ENCODE results near the gene MAML2.

Gene MAML2

DNA sequence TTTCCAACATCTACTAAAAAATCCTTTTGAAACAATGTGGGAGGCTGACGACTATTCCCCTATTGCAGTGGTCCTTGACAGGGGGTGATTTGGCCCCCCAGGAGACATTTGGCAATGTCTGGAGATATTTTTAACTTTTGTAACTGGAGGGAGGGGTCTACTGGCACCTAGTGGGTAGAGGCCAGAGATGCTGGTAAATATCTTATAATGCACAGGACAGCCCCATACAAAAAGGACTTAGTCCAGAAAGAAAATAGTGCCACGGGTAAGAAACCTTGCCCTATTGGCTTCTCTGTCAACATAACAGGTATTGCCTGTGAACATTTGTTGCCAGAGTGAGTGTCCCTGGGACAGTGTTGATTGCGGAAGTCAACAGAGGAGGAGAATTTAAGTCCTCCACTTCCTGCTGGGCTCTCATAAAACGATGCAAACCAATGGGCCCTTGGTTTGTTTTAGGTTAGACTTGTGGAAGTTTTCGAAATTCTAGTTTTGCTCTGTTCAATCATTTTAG lies 101.6 kb downstream of the MAML2 start:
- no peak overlapping the region for H2AFZ ChIP-seq (ENCODE audit: low read depth, low read length)
- H3K9me3 ChIP-seq (ENCODE audit: low read length), result no peaks in the 10 kb centered on the region
- H3K27me3 ChIP-seq (ENCODE audit: insufficient read depth, low read length), result no peaks in the 10 kb centered on the region
- H3K4me3 ChIP-seq (ENCODE audit: low read length), result no peak overlapping the region
- peaks cover 36% of the 10 kb centered on the region for H3K4me1 ChIP-seq (ENCODE audit: insufficient read depth, low read length)
- no peaks in the 10 kb centered on the region for H3K36me3 ChIP-seq (ENCODE audit: insufficient read depth, low read length)

DNA sequence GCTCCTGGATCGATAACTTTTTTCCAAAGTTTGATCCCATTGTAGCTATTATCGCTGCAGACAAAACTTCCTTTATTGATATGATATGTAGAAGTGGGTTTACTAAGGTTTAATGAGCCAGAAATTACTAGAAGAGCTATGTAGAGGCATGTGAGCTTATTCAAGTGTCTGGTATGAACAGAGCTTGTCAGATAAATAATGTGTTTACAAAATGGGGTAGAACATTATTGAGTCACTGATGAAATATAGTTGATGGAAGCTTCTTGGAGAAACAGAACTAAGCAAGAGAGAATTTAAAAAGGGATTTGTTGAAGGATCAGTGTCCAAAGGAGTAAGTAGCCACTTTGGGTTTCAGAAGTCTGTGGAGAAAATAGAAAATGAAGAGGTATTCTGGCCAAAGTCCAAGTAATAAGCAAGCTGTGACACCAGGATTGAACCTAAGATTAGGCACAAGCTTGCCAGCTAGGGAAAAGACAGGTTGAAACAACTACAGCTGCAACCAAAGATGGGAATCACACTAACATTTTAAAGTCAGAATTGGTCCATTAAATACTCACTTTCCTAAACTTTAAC lies 104.3 kb downstream of the MAML2 start:
- no peaks in the 10 kb centered on the region for H3K27me3 ChIP-seq (ENCODE audit: insufficient read depth, low read length)
- no peak overlapping the region for H3K4me3 ChIP-seq (ENCODE audit: low read length)
- peaks cover 44% of the 10 kb centered on the region for H3K4me1 ChIP-seq (ENCODE audit: insufficient read depth, low read length)
- H3K36me3 ChIP-seq (ENCODE audit: insufficient read depth, low read length), result no peaks in the 10 kb centered on the region
- H2AFZ ChIP-seq (ENCODE audit: low read depth, low read length), result no peak overlapping the region
- no peaks in the 10 kb centered on the region for H3K9me3 ChIP-seq (ENCODE audit: low read length)

DNA sequence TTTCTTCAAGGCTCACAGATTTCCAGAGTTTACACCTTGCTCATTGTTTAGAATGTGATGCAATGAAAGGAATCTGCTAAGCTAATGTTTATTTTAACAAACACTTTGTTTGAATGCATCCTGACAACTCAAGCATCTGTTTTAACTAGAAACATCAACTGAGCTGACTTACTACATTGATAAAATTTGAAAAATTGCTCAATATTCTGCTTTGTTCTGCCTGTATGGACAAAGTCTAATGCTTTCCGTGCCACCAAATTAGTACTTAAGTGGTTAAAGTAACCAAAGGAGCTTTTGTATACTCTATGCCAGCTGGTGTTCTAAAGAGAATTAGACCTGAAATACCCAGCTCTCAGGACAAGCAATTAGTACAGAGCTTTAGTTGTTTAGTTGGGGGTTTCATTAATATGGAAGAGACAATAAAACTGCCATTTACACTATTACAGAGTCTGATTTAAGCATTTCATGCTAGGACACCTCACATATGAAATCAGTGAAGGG lies 105.2 kb downstream of the MAML2 start:
- H3K9me3 ChIP-seq (ENCODE audit: low read length), result no peaks in the 10 kb centered on the region
- H3K27me3 ChIP-seq (ENCODE audit: insufficient read depth, low read length), result no peaks in the 10 kb centered on the region
- H3K4me1 ChIP-seq (ENCODE audit: insufficient read depth, low read length), result peaks cover 39% of the 10 kb centered on the region
- H3K4me3 ChIP-seq (ENCODE audit: low read length), result no peak overlapping the region
- H2AFZ ChIP-seq (ENCODE audit: low read depth, low read length), result no peak overlapping the region
- H3K36me3 ChIP-seq (ENCODE audit: insufficient read depth, low read length), result no peaks in the 10 kb centered on the region

DNA sequence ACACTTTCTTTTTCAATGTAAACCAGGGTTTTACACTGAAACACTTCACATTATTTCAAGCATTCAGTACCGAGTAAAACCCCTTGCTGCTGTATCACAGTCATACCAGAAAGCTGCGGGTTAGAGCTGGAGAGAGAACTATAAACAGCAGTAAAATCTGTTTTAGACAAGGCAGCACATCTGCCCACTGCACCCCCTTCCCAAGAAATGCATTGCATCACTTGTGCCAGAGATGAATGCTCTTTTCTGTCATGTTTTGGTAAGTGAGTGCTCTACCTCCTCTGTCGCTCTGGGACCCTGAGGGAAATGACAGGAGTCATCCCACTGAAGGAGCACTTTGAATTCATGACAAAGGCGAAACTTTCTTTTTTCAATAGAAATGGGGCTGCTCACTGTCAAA lies 107.2 kb downstream of the MAML2 start:
- H2AFZ ChIP-seq (ENCODE audit: low read depth, low read length), result no peak overlapping the region
- no peaks in the 10 kb centered on the region for H3K36me3 ChIP-seq (ENCODE audit: insufficient read depth, low read length)
- no peak overlapping the region for H3K4me3 ChIP-seq (ENCODE audit: low read length)
- H3K27me3 ChIP-seq (ENCODE audit: insufficient read depth, low read length), result no peaks in the 10 kb centered on the region
- H3K4me1 ChIP-seq (ENCODE audit: insufficient read depth, low read length), result peaks cover 20% of the 10 kb centered on the region
- no peaks in the 10 kb centered on the region for H3K9me3 ChIP-seq (ENCODE audit: low read length)

DNA sequence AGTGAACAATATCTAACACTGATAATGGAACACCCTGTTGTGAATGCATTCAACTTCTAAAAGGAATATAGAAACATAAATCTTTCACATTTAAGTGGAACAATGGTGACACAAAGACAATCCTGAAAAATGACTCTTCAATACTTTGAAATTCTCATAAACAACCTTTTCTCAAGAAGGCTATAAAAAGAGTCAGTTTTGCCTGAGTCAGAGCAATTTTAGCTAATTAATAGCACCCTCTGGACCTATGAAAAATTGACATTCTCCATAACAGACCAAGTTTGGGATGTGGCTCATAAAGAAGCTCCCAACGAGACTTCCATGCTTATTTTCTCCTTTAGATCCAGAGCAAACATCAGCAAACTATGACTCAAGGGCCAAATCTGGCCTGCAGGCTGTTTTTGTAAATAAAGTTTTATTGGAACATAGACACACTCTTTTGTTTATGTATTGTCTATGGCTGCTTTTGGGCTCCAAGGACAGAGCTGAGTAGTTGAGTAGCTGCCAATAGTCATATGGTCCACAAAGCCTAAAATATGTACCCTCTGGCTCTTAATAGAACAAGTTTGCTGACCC lies 108.0 kb downstream of the MAML2 start:
- H3K36me3 ChIP-seq (ENCODE audit: insufficient read depth, low read length), result no peaks in the 10 kb centered on the region
- H3K4me3 ChIP-seq (ENCODE audit: low read length), result no peak overlapping the region
- H3K27me3 ChIP-seq (ENCODE audit: insufficient read depth, low read length), result no peaks in the 10 kb centered on the region
- H3K4me1 ChIP-seq (ENCODE audit: insufficient read depth, low read length), result peaks cover 20% of the 10 kb centered on the region
- H2AFZ ChIP-seq (ENCODE audit: low read depth, low read length), result no peak overlapping the region
- no peaks in the 10 kb centered on the region for H3K9me3 ChIP-seq (ENCODE audit: low read length)

DNA sequence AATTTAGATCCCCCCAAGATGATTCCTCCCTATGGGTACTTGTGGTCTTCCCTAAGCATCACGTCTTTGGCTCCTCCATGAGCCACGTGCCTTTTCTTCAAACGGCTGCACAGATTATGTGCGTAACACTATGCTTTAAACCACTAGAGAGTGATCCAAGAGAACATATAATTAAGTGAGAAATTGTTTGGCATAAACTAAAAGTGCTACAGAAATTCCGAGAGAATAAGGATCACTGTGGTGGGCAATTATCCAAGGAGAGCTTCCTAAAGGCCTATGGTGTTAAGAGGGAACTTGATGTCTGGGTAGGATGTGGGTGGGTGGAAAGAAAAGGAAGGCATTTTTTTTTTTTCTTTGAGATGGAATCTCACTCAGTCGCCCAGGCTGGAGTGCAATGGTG lies 110.9 kb downstream of the MAML2 start:
- H2AFZ ChIP-seq (ENCODE audit: low read depth, low read length), result no peak overlapping the region
- no peak overlapping the region for H3K4me3 ChIP-seq (ENCODE audit: low read length)
- no peaks in the 10 kb centered on the region for H3K27me3 ChIP-seq (ENCODE audit: insufficient read depth, low read length)
- no peaks in the 10 kb centered on the region for H3K9me3 ChIP-seq (ENCODE audit: low read length)
- H3K36me3 ChIP-seq (ENCODE audit: insufficient read depth, low read length), result no peaks in the 10 kb centered on the region
- peaks cover 17% of the 10 kb centered on the region for H3K4me1 ChIP-seq (ENCODE audit: insufficient read depth, low read length)

DNA sequence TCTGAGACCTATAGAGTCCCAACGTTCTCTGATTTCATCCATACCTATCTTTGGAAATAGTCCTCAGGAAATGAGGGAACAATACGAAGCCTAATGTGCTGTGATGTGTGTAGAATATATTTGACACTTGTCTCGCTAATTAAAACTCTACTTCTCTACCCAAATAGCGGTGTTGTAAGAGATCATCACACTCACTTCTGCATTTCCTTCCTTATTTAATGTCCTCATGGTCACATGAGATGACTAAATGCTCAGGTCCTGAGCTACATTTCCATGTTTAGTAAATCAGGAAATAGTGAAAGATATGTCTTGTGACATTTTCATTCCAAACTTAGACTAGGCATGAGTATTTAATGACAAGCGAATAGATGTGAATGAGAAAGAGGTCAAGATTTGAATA lies 112.3 kb downstream of the MAML2 start:
- Histone ChIP-seq H3K4me1 (ENCODE audit: insufficient read depth, low read length) (peaks cover 9% of the 10 kb centered on the region), H3K27me3 (ENCODE audit: insufficient read depth, low read length) (no peaks in the 10 kb centered on the region), H3K4me3 (ENCODE audit: low read length) (no peak overlapping the region), H3K36me3 (ENCODE audit: insufficient read depth, low read length) (no peaks in the 10 kb centered on the region), H3K9me3 (ENCODE audit: low read length) (no peaks in the 10 kb centered on the region), H2AFZ (ENCODE audit: low read depth, low read length) (no peak overlapping the region)

DNA sequence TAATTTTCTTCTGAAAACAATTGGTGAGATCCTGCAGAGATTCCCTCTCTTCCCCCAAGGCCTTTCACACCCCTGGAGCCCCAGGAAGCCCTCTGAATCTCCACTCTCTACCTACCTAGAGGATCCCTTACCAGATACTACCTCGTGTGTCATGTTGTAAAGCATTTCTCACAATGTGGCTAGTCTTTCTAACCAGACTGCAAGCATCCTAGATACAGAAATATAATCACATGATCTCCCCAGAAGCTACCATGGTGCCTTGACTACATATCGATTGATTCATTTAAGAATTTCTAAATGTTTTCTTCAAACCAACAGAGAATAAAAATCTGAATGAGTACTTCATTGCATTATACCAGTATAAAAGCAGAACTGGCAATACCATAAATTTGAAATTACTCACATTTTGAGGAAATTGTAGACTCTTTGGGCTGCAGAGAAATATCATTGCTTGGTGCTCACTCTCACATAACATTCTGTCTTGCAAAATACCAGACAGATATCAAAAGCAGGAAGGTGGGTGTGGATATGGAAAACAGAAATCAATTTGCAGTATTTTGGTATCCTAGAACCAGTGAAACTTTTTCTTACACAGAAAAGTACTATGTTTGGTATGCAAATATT lies 113.5 kb downstream of the MAML2 start:
- no peak overlapping the region for H3K4me3 ChIP-seq (ENCODE audit: low read length)
- H2AFZ ChIP-seq (ENCODE audit: low read depth, low read length), result no peak overlapping the region
- H3K27me3 ChIP-seq (ENCODE audit: insufficient read depth, low read length), result no peaks in the 10 kb centered on the region
- no peaks in the 10 kb centered on the region for H3K4me1 ChIP-seq (ENCODE audit: insufficient read depth, low read length)
- H3K9me3 ChIP-seq (ENCODE audit: low read length), result no peaks in the 10 kb centered on the region
- no peaks in the 10 kb centered on the region for H3K36me3 ChIP-seq (ENCODE audit: insufficient read depth, low read length)

DNA sequence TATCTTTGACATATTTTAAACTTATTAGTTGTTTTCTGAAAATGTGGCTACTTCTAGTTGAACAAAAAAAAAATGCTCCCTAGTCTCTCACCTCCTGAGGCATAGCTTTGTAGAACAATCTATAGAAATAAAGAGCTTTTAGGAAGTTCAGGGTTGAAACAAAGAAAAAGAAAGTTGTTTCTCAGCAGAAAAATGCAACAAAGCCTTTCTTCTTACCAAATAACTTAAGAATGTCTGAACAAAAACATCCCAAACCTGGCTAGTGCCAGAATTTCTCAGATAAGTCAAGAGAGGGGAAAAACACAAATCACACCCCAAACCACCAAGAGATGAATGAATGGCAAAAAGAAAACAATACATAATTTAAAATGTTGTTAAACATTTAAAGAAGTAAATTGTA lies 114.1 kb downstream of the MAML2 start:
- H3K4me3 ChIP-seq (ENCODE audit: low read length), result no peak overlapping the region

DNA sequence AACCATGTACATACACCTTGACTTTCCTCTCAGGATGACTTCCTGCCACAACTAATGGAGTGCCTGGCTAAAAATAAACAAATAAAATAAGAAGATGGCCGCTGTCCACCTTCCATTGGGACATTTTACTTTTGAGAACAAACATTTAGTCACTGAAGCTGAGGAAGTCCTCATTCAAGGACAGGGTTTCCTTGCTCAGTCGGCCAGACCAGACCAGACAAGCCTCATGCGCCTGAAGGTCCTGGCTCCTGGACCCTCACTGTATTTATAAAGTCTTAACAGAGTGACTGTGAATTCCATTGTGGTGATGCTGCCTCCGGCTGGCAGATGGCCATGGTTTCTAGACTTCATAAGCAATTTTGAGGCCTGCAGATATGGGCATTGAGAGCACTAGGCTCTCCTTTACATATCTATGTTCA lies 114.5 kb downstream of the MAML2 start:
- Histone ChIP-seq H3K4me3 (ENCODE audit: low read length) (no peak overlapping the region), H3K9me3 (ENCODE audit: low read length) (no peaks in the 10 kb centered on the region), H3K27me3 (ENCODE audit: insufficient read depth, low read length) (no peaks in the 10 kb centered on the region), H3K36me3 (ENCODE audit: insufficient read depth, low read length) (no peaks in the 10 kb centered on the region), H3K4me1 (ENCODE audit: insufficient read depth, low read length) (no peaks in the 10 kb centered on the region), H2AFZ (ENCODE audit: low read depth, low read length) (no peak overlapping the region)

More for the DNA sequence above, 114.1 kb downstream of the MAML2 start:
- Histone ChIP-seq H3K9me3 (ENCODE audit: low read length) (no peaks in the 10 kb centered on the region), H3K4me1 (ENCODE audit: insufficient read depth, low read length) (no peaks in the 10 kb centered on the region), H2AFZ (ENCODE audit: low read depth, low read length) (no peak overlapping the region), H3K27me3 (ENCODE audit: insufficient read depth, low read length) (no peaks in the 10 kb centered on the region), H3K36me3 (ENCODE audit: insufficient read depth, low read length) (no peaks in the 10 kb centered on the region)

DNA sequence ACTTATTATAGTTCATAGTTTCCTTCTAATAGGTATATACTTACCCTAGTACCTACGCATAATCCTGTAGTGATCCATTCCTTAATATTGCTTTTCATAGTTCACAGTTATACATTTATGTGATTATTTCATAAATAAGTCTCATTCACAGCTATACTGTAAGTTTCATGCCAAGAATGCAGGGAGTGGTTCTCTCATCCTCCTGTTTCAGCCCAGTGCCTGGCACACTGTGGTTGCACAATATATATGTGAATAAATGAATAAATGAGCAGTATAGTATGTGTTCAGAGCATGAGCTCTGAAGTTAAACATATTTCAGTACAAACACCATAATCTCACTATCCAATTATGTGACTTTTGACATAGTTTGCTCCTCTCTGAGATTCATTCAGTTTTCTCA lies 115.8 kb downstream of the MAML2 start:
- Histone ChIP-seq H2AFZ (ENCODE audit: low read depth, low read length) (no peak overlapping the region), H3K4me3 (ENCODE audit: low read length) (no peak overlapping the region), H3K36me3 (ENCODE audit: insufficient read depth, low read length) (no peaks in the 10 kb centered on the region), H3K4me1 (ENCODE audit: insufficient read depth, low read length) (no peaks in the 10 kb centered on the region), H3K27me3 (ENCODE audit: insufficient read depth, low read length) (no peaks in the 10 kb centered on the region), H3K9me3 (ENCODE audit: low read length) (no peaks in the 10 kb centered on the region)

DNA sequence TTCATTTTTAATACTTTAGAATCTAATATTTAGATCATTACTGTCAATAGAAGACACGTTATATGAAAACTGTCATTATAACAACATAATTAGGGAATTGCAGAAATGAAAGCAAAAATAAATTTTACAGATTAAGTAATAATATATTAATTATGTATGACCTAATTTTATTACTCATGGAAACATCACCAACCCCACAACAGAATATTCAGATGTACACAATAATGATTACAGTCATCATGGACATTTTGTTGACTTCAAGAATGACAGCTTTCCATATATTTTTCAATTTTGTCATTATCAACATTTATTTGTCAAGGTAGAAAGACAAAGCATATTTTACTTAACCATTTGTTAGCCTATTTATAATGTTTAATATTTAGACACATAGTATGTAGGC lies 119.9 kb downstream of the MAML2 start:
- no peaks in the 10 kb centered on the region for H3K9me3 ChIP-seq (ENCODE audit: low read length)
- H2AFZ ChIP-seq (ENCODE audit: low read depth, low read length), result no peak overlapping the region
- peaks cover 13% of the 10 kb centered on the region for H3K4me1 ChIP-seq (ENCODE audit: insufficient read depth, low read length)
- no peaks in the 10 kb centered on the region for H3K36me3 ChIP-seq (ENCODE audit: insufficient read depth, low read length)
- no peak overlapping the region for H3K4me3 ChIP-seq (ENCODE audit: low read length)
- no peaks in the 10 kb centered on the region for H3K27me3 ChIP-seq (ENCODE audit: insufficient read depth, low read length)

DNA sequence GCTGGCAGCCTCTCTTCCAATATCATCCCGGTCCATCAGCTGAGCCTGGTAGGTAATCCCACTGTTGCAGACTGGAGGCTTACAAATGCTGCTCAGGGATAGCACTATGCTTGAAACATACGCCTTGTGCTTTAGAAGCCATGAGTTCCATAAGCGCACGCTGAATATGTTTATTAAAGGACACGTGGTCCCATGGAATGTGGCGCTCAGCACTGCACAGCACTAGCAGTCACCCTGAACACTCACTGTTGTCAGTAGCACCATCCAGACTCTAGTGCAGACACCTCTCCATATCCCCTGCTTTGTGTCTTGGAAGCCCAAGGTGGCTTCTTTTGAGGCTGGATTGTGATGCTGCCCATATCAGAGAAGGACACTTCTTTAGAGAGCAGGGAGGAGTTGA lies 120.9 kb downstream of the MAML2 start:
- H3K4me3 ChIP-seq (ENCODE audit: low read length), result no peak overlapping the region
- H3K27me3 ChIP-seq (ENCODE audit: insufficient read depth, low read length), result no peaks in the 10 kb centered on the region
- H3K36me3 ChIP-seq (ENCODE audit: insufficient read depth, low read length), result no peaks in the 10 kb centered on the region
- H3K4me1 ChIP-seq (ENCODE audit: insufficient read depth, low read length), result peaks cover 16% of the 10 kb centered on the region
- no peaks in the 10 kb centered on the region for H3K9me3 ChIP-seq (ENCODE audit: low read length)
- no peak overlapping the region for H2AFZ ChIP-seq (ENCODE audit: low read depth, low read length)

Data from neuron (in vitro differentiated cells).